NOMO-1 treated with dmso at 0.1 percent for 144 hours (cell line): ENCODE data around the gene ANLN.
A peak's percentile ranks its signal among the peaks of the same experiment; 100 is the strongest.
"Not testable (repeated sequence)": the region's sequence is repeated elsewhere in the genome, so short reads cannot be mapped to it uniquely, and the experiment has no call there.

Source experiments
- DNase-seq: peaks from one replicate; lab custom pipeline; 2025; ENCODE audit not compliant: unreplicated experiment; lab: John Stamatoyannopoulos, UW

Gene ANLN

DNA sequence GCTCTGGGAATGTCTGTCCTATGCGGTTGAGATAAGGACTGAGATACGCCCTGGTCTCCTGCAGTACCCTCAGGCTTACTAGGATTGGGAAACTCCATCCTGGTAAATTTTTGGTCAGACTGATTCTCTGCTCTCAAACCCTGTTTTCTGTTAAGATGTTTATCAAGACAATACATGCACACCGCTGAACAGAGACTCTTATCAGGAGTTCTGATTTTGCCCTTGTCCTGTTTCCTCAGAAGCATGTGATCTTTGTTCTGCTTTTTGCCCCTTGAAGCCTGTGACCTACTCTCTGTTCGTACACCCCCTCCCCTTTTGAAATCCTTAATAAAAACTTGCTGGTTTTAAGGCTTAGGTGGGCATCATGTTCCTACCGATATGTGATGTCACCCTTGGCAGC is 76.3 kb downstream of the ANLN start:
- DNase-seq = not testable (repeated sequence)

DNA sequence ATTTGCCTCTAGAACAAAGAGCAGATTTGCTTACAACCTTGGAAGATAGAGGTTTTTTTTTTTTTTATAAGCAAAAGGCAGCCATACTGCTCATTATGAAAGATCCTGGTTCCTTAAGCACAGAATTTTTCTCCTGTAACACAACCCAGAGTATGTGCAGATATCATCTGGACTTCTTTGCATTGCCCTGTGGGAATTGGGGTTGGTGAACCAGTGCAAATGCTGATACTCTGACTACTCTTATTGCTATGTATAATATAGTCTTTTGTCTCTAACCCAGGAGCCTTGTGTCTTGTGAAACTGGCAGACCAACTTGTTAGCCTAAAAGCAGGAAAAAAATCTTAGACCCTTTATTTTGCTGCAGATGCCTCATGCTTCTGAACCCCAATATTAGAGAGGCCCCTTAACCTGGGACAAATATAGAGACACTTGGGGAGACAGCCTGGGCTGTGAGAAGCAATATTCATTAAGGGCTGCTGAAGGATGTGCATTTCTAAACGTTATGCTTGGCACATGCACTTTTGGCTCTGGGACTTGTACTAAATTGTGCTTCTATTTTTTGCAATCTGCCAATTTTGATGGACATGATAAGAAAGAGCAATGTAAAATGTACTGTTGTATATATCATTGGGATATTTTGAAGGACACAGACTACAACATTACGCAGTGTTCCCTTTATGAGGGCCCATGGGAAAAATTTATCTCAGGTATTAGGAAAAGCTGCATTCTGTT is 78.9 kb downstream of the ANLN start:
- DNase-seq = no peak

DNA sequence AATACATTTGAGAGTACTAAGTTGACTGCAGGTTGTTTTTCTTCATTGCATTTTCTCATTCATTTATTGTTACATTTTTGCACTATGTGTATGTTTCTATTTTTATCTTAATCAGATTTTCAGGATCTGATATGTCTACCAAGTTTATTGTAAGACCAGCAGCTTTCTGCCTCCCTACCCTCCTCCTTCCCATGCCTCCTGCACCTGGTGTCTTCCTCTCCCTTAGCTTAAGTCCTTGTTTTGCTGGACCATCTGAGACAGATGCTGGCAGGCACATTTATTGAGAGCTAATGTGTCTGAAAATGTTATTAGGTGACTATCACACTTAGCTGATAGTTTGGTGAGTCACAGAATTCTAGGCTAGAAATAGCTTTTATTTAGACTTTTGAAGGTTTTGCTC is 79.6 kb downstream of the ANLN start:
- DNase-seq = no peak

DNA sequence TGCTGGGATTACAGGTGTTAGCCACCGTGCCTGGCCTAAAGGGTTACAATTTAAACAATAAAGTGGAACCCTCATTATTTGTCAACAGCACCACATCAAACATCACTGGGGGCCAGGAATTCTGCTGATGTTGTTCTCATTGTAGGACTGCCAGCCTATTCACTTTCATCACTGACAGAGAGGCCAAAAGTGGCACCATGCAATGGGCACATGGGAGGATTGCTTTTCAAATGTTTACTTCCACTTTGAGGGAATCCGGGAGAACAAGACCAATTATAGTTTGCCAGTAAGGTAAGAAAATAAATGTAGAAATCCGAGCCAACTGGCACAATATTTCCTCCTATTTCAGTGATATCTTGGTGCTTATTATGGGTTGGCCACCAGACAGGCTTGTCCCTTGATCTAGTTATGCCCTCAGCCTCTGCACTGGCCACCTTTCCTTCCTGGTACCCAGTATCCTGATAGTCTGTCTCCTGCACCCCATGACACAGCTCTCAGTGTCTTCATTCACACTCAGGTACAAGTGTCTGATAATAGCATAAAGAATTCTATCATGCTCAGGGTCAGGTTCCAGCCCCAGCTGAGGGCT is 82.6 kb downstream of the ANLN start:
- no peak for DNase-seq

DNA sequence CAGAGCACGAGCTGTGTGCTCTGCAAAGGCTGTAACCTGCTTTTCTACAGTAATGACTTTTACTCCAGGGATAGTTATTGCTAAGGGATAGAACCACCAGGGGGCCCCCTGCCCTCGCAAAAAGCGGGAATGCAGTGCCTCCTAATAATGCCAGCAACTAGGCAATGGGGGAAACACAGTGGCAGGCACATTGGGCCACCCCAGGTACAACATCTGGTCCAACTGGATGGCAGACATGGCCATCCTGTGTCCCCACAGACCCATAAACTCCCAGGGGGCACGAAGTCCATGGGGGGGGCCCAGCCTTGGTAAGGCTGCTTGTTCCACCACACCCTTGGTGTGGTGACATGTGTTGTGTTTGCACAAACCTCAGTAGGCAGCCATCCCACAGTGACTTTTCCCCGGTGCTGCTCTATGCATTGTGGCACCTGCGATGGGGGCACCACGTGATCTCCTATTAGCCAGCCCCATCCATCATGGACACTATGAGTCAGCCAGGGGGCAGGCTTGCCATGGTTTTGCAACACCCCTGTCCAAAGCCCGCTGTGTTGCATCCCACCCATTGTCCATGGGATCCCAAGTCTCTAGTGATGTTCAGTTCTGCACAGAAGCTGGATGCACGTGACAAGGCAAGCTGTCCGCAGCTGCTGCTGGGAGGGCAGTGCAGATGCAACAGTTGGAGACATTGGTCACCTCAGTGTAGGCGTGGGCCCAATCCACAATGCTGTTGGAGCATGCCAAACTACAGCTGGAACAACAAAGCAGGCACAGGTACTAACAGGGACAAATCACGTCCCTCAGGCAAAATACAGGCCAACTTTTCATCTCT is 84.0 kb downstream of the ANLN start:
- no peak for DNase-seq

DNA sequence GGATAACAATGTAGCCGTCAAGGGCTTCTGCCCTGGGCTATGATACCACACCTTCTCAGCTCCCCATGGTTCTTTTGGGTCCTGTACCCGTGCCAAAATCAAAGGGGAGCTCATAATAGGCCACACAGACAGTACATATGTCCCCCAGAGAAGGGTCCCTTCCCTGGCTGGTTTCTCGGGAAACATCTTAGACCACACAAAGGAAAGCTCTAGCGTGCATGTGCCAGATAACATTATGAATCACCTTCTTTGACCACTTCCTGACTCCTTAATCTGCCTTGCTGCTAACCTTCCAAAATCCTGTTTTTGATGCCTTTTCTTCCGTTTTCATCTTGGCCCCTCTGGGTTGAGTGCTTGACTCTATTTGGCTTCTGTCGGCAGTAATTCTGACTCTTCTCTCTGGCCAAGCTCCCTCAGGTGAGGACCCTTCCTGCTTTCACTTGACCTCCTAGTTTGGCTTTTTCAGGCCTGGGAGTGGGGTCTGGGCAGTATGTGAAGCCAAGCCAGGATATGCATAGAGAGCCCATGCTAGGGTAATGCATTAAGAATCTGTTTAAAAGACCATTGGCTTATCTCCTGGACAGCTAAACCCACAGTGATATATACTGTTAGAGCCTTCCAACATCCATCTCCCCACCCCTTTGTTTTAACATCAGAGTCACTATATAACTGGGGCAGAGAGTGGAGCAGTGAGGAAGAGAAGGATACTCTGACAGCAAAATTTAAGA is 84.8 kb downstream of the ANLN start:
- DNase-seq = no peak

DNA sequence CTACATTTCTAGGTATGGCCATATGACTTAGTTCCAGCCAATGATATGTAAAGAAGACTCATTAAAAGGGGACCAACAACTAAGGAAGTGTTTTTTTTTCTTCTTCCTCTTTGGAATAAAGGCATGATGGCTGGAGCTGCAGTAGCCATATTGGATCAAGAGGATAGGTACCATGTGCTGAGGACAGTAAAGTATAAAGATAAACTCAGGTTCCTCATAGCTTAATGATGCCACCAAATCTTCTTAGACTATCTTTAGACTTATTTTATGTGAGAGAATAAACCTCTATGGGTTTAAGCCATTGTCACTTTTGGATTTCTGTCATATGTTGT is 85.3 kb downstream of the ANLN start:
- DNase-seq = no peak

DNA sequence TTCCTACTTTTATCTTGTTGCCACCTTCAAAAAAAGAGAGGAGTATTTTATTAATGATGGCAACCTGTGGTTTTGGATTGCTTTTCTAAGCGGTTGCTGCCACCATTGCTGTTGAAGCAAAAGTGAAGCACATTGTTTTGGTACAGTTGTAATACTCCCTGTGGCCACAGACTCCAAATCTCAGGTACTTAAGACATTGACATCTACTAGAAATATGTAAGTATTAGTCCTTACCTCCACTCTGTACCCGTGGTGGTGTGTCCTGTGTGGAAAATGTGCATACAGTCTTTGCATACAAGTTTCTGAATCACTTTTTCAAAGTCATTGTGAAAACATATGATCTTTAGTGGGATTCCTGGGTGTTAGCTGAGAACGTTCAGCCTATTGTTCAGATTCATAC is 85.7 kb downstream of the ANLN start:
- no peak for DNase-seq

DNA sequence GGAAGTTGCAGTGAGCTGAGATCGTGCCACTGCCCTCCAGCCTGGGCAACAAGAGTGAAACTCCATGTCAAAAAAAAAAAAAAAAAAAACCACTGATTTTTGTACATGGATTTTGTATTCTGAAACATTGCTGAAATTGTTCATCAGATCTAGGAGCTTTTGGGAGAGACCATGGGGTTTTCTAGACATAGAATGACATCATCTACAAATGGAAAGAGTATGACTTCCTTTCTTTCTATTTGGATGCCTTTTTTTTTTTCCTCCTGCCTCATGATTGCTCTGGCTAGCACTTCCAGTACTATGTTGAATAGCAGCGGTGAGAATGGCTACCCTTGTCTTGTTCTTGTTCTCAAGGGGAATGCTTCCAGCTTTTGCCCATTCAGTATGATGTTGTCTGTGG is 89.1 kb downstream of the ANLN start:
- DNase-seq = no peak

DNA sequence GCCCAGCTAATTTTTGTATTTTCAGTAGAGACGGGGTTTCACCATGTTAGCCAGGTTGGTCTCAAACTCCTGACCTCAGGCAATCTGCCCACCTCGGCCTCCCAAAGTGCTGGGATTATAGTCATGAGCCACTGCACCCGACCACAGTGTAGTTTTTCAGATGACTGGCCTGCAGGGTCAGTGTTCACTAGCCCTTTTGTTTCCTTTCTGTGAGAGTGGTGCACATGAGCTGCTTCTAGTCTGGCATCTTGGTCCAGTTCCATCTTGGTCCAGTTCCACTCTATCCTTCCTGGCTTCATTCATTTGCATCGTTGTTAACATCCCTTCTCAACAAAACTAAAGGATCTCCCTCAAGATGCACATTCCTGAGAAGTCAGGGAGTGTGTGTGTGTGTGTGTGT is 94.2 kb downstream of the ANLN start:
- DNase-seq = not testable (repeated sequence)

DNA sequence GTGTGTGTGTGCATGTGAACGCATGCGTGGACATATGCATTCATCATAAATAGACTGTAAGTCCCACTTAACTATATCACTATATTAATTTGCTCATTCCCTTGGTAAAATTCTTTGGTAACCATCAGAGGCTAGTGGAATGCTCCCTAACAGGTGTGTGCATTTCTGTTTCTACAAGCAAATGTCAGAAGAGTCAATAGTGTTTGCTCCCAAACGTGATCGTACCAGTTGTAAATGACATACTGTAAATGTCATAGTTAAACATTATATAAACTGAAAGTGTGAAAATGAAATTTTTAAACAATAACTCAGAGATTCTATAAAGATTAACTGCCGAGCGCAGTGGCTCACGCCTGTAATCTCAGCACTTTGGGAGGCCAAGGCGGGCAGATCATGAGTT is 94.6 kb downstream of the ANLN start:
- DNase-seq = no peak

DNA sequence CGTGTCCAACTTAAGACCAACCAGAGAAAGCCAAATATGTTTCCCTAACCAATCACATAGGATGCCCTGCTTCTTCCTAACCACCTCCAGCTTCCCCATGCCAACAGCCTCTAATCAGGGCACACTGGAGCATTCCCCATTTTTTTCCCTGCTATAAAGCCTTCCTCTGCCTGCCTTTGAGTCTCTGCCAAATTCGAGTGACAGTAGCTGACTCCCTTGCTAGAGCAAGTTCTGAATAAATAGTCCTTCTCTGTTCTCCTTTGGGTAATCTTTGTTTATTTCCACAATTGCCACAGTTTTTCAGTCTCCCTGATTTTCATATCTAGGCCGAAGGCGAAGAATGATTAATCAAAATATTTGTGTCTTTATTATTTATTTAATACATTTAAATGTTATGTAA is 96.7 kb downstream of the ANLN start:
- no peak for DNase-seq

DNA sequence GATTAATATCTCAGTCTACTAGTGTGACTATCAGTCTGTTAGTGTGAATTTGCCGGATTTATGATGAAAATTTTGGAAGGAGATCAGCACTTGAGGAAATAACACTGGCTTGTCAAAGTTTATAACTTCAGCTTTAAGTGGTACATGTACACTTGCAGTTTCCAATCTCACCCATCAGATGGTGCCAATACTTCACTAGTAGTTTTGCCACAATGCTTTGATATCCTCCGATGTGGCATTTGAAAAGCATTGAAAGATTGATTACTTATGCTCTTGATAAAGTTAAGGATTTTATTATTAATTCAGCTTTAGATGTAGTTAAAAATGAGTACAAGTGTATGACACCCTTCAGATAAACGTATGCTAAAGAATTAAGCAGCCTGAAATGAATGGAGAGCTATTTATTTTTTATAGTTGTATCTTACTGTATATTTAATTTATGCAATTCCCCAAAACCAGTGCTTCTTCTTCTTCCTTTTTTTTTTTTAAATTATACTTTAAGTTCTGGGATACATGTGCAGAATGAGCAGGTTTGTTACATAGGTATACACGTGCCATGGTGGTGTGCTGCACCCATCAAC is 98.2 kb downstream of the ANLN start:
- DNase-seq = peak; percentile 18

DNA sequence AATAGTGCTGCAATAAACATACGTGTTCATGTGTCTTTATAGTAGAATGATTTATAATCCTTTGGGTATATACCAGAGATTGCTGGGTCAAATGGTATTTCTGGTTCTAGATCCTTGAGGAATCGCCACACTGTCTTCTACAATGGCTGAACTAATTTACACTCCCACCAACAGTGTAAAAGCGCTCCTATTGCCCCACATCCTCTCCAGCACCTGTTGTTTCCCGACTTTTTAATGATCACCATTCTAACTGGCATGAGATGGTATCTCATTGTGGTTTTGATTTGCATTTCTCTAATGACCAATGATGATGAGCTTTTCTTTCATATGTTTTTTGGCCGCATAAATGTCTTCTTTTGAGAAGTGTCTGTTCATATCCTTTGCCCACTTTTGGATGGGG is 99.0 kb downstream of the ANLN start:
- DNase-seq = not testable (repeated sequence)

DNA sequence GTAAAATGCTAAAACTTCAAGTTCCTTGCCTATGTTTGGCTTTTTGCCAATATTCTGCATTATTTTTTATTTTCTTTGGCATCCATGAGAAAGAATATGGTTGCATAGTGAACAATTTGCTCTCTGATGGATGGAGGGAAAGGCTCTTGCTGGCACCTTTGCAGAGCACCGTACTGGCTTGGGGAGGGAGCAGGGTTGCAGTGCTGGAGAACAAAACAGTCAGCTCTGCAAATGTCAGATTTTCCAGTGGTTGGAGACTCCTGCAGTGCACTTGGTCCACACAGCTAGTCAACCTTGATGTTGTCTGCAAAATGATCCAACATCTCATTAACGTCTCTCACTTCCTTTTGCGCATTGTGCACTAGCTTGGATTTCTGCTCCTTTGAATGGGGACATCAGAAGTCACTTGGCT is 100.8 kb downstream of the ANLN start:
- no peak for DNase-seq

DNA sequence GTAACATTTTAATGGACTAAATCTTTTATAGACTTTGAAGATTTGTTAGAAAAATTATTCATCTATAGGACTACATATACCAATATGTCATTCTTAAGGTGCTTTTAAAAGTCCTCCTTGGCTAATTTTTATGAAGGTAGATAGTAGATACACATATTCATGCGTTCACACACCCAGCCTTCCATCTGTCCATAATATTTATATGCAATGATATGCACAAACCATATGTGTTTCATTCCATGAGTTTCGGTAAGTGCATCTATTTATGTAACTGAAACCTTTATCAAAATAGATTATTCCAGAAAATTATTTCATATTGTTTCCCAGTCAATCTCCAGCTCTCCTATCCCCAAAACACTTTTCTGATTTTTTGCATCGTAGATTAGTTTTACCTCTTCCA is 101.7 kb downstream of the ANLN start:
- DNase-seq = no peak

DNA sequence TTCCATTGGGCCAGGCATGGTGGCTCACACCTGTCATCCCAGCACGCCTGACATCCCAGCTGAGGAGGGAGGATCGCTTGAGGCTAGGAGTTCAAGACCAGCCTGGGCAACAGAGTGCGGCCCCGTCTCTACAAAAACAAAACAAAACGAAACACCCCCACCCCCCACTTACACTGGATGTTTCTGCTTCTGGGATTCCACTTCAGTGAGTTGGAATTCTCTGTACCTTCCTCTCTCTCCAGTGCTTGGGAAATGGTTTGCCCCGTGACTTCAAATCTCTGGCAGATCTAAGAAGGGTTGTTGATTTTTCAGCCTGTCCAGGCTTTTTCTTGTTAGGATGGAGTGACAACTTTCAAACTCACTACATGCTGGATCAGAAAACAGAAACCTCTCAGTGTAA is 106.9 kb downstream of the ANLN start:
- DNase-seq = no peak

DNA sequence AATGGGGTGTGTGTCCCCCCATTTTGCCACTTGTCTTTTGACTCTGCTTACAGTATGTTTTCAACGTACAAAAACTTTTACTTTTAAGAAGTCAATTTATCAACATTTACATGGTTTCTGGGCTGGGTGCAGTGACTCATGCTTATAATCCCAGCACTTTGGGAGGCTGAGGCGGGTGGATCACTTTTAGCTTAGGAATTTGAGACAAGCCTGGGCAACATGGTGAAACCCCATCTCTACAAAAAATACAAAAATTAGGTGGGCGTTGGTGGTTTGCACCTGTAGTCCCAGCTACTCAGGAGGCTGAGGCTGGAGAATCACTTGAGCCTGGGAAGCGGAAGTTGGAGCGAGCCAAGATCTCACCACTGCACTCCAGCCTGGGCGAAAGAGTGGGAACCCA is 107.5 kb downstream of the ANLN start:
- DNase-seq = not testable (repeated sequence)

DNA sequence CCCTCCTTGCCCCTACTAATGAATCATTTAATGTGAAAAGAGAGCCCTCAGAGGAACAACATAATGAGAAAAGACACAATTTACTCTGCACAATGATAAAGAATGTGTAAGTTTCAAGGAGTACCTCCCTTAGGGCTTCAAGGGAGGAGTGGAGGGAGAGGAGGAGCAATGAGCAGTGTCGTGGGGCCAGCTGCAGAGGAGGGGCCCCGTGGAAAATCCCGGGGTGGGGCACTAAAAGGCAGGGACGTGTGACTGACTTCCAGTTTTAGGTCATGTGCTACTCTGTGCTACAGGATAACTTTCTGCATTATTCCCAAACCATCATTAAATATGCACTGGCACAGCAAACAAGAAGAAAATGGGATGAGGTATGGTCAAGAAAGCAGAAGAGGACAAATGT is 108.1 kb downstream of the ANLN start:
- no peak for DNase-seq
